Keratinocyte (primary cell): ENCODE results near the gene CELSR3. TPM values are rescaled to one million over a fixed set of nuclear protein-coding genes. Genes with fewer than 3 reads are reported as not detected.

ENCODE experiments used
- DNase-seq: peaks from one replicate; pipeline ENCODE4 v3.0.0-alpha.2; 2011; ENCODE audit warnings: low read depth, missing footprints, low spot score
- FAIRE-seq: peaks from 2 replicates; lab custom pipeline; 2011; peaks lifted over from hg19 to GRCh38; lab: Jason Lieb, UNC
- H2AFZ ChIP-seq: 2 replicates; pipeline ENCODE4 v1.6.0; 2012; ENCODE audit warnings: low read length, control low read depth, inconsistent platforms; ENCODE audit not compliant: control insufficient read depth
- H3K27ac ChIP-seq: 2 replicates; pipeline ENCODE4 v1.5.1; 2011; ENCODE audit warnings: low read length; ENCODE audit not compliant: control insufficient read depth, insufficient read depth
- H3K27me3 ChIP-seq: 3 replicates; pipeline ENCODE4 v1.6.0; 2011; ENCODE audit warnings: low read length; ENCODE audit not compliant: control insufficient read depth, insufficient read depth; ENCODE audit errors: extremely low read depth
- H3K36me3 ChIP-seq, 2 experiments: 2 replicates in 1 of 2; 3 replicates in 1 of 2; pipeline ENCODE4 v1.5.1; 2011; ENCODE audit warnings: low read length in 2 of 2, mild to moderate bottlenecking in 1 of 2; ENCODE audit not compliant: control insufficient read depth in 2 of 2, insufficient read depth in 2 of 2; ENCODE audit errors: extremely low read depth in 1 of 2
- H3K4me1 ChIP-seq: 3 replicates; pipeline ENCODE4 v1.5.1; 2011; ENCODE audit warnings: low read length; ENCODE audit not compliant: control insufficient read depth, insufficient read depth; ENCODE audit errors: extremely low read depth
- H3K4me2 ChIP-seq: 3 replicates; pipeline ENCODE4 v1.6.0; 2011; ENCODE audit warnings: low read depth, low read length; ENCODE audit not compliant: control insufficient read depth, insufficient read depth; ENCODE audit errors: extremely low read depth
- H3K4me3 ChIP-seq, 3 experiments: fragments of 200-600 bp in 1 of 3; sonication (generic) in 1 of 3; 2 replicates in 2 of 3; 3 replicates in 1 of 3; pipeline ENCODE4 v1.5.1; 2011 to 2016; ENCODE audit warnings: low read length in 3 of 3, mild to moderate bottlenecking in 3 of 3, control low read depth in 2 of 3, inconsistent platforms in 1 of 3, low read depth in 1 of 3, mixed read lengths in 1 of 3, mixed run types in 1 of 3, moderate library complexity in 1 of 3; ENCODE audit not compliant: control insufficient read depth in 2 of 3, insufficient read depth in 2 of 3; ENCODE audit errors: extremely low read depth in 1 of 3
- H3K79me2 ChIP-seq: 2 replicates; pipeline ENCODE4 v1.6.0; 2012; ENCODE audit warnings: low read length; ENCODE audit not compliant: control insufficient read depth, insufficient read depth
- H3K9ac ChIP-seq: 3 replicates; pipeline ENCODE4 v1.6.0; 2011; ENCODE audit warnings: low read length; ENCODE audit not compliant: control insufficient read depth, insufficient read depth; ENCODE audit errors: extremely low read depth
- H3K9me1 ChIP-seq: 3 replicates; pipeline ENCODE4 v1.6.0; 2011; ENCODE audit warnings: low read length; ENCODE audit not compliant: control insufficient read depth, insufficient read depth; ENCODE audit errors: extremely low read depth
- H3K9me3 ChIP-seq: 2 replicates; pipeline ENCODE4 v1.5.1; 2012; ENCODE audit warnings: low read depth, low read length; ENCODE audit not compliant: control insufficient read depth
- H4K20me1 ChIP-seq: 3 replicates; pipeline ENCODE4 v1.6.0; 2011; ENCODE audit warnings: low read length; ENCODE audit not compliant: control insufficient read depth, insufficient read depth; ENCODE audit errors: extremely low read depth
- CTCF ChIP-seq, 3 experiments: IDR thresholded peaks in 1 of 3; conservative IDR thresholded peaks in 1 of 3; optimal IDR thresholded peaks in 1 of 3; 2 replicates in 2 of 3; 3 replicates in 1 of 3; pipeline versions ENCODE3 to v1.5.1; 2011; ENCODE audit warnings: low read length in 3 of 3, mild to moderate bottlenecking in 3 of 3, moderate library complexity in 2 of 3, control low read depth in 1 of 3, inconsistent platforms in 1 of 3; ENCODE audit not compliant: insufficient read depth in 2 of 3; ENCODE audit errors: extremely low read depth in 1 of 3
- EZH2 ChIP-seq: IDR thresholded peaks from one replicate; pipeline ENCODE4 v1.6.1; 2012; ENCODE audit warnings: inconsistent platforms, mild to moderate bottlenecking, low read length, moderate library complexity
- dilution Hi-C: fragments of 300-500 bp; cut with MboI; formaldehyde crosslinking; loops from one replicate; pipeline ENCODE4 v1.7.0; 2020; ENCODE audit warnings: low sequenced_read_pairs; ENCODE audit not compliant: extremely low pct_ligation_motif_present
- polyA plus RNA-seq, 5 experiments: library from polyadenylated mRNA; depleted of rRNA in 3 of 5; stranded (reverse) in 3 of 5; stranded (forward) in 1 of 5; unstranded in 1 of 5; fragments of >200 nt; gene quantifications; 1 replicate in 1 of 5; 2 replicates in 3 of 5; 3 replicates in 1 of 5; pipeline versions ENCODE4 v1.2.1 to v1.2.3, GENCODE V29; 2011 to 2012; ENCODE audit warnings: missing spikeins in 2 of 5, low read depth in 1 of 5, low replicate concordance in 1 of 5

CELSR3 gene
- polyA plus RNA-seq, 1 donor (not counting 4 experiments of a cell fraction or from before 2014, with no cell fraction given) = 0.25 TPM

GRCh38 chr3:48698891-48699290 is 36.2 kb upstream of the CELSR3 start:
- H3K4me1 ChIP-seq = peaks cover 21% of the 10 kb centered on the region
- H3K79me2 ChIP-seq = peaks cover 87% of the 10 kb centered on the region
- peaks cover 5% of the 10 kb centered on the region for H3K9me1 ChIP-seq
- DNase-seq (no peak), FAIRE-seq (no peak)
- no peaks in the 10 kb centered on the region for H3K27me3 ChIP-seq
- peaks cover 43% of the 10 kb centered on the region for H4K20me1 ChIP-seq
- no peak overlapping the region for H3K9ac ChIP-seq
- H3K4me2 ChIP-seq = no peak overlapping the region
- TF ChIP-seq EZH2 (no peak), CTCF (optimal IDR thresholded peaks at IDR 0.05 in 1 of 3, IDR thresholded peaks at IDR 0.05 in 1 of 3, conservative IDR thresholded peaks at IDR 0.05 in 1 of 3; ENCODE audit: extremely low read depth in 1 of 3, insufficient read depth in 2 of 3, low read length in 3 of 3) (no peak)
- no peaks in the 10 kb centered on the region for H3K9me3 ChIP-seq
- no peak overlapping the region for H3K4me3 ChIP-seq
- H3K27ac ChIP-seq = no peak overlapping the region
- dilution Hi-C loops = no loop called here
- peaks cover 14 to 27% of the 10 kb centered on the region in 2 experiments for H3K36me3 ChIP-seq
- H2AFZ ChIP-seq = no peak overlapping the region

- dilution Hi-C loops = no loop called here
- DNase-seq (no peak), FAIRE-seq (no peak)
- no peak for TF ChIP-seq CTCF (optimal IDR thresholded peaks at IDR 0.05 in 1 of 3, IDR thresholded peaks at IDR 0.05 in 1 of 3, conservative IDR thresholded peaks at IDR 0.05 in 1 of 3; ENCODE audit: extremely low read depth in 1 of 3, insufficient read depth in 2 of 3, low read length in 3 of 3)
- peaks cover 22% of the 10 kb centered on the region for H3K4me1 ChIP-seq
- no peak overlapping the region for H3K4me3 ChIP-seq
- peaks cover 24 to 32% of the 10 kb centered on the region in 2 experiments for H3K36me3 ChIP-seq
- peaks cover 87% of the 10 kb centered on the region for H3K79me2 ChIP-seq
- no peak overlapping the region for H2AFZ ChIP-seq
- H3K27ac ChIP-seq = no peak overlapping the region
- H4K20me1 ChIP-seq = peaks cover 47% of the 10 kb centered on the region
- no peaks in the 10 kb centered on the region for H3K9me3 ChIP-seq
- no peak overlapping the region for H3K9ac ChIP-seq
- H3K4me2 ChIP-seq = no peak overlapping the region
- H3K27me3 ChIP-seq = no peaks in the 10 kb centered on the region
- H3K9me1 ChIP-seq = peaks cover 5% of the 10 kb centered on the region
These were observed 35.3 kb upstream of the CELSR3 start for GRCh38 chr3:48697952-48698351.
